ENCODE results near the gene ELOA2.
"Not testable (repeated sequence)": the region's sequence is repeated elsewhere in the genome, so short reads cannot be mapped to it uniquely, and the experiment has no call there.

The ELOA2 gene

GRCh38 chr18:47035156-47035671, at the start of gene ELOA2:
ELOA2 (minus strand) TSS chr18:47035621; CDS start chr18:47035264, 357 bp downstream.
- H3K27me3 ChIP-seq (ENCODE audit: low read depth): no peaks in the 10 kb centered on the region
- in situ Hi-C loops (cut with MboI; ENCODE audit: low sequenced_read_pairs): no loop called here
- no peaks in the 10 kb centered on the region for H3K36me3 ChIP-seq (replicated peaks)
- no peaks in the 10 kb centered on the region for H3K4me1 ChIP-seq
- H3K9me3 ChIP-seq: no peaks in the 10 kb centered on the region
- DNase-seq (ENCODE audit: low spot score in 2 of 2): no peak
- no peak within 1 kb of the TSS for H3K4me3 ChIP-seq

GRCh38 chr18:47081578-47081977, 46.2 kb upstream of the ELOA2 start:
- Histone ChIP-seq H3K36me3 (replicated peaks) (no peaks in the 10 kb centered on the region), H3K4me1 (no peaks in the 10 kb centered on the region), H3K27me3 (ENCODE audit: low read depth) (no peaks in the 10 kb centered on the region), H3K4me3 (no peak overlapping the region), H3K9me3 (no peaks in the 10 kb centered on the region)
- DNase-seq (ENCODE audit: low spot score in 2 of 2): no peak
- in situ Hi-C loops (cut with MboI; ENCODE audit: low sequenced_read_pairs): no loop called here

- H3K4me1 ChIP-seq: no peaks in the 10 kb centered on the region
- H3K9me3 ChIP-seq: no peaks in the 10 kb centered on the region
- in situ Hi-C loops (cut with MboI; ENCODE audit: low sequenced_read_pairs): no loop called here
- DNase-seq (ENCODE audit: low spot score in 2 of 2): no peak
- H3K36me3 ChIP-seq (replicated peaks): no peaks in the 10 kb centered on the region
- no peaks in the 10 kb centered on the region for H3K27me3 ChIP-seq (ENCODE audit: low read depth)
- H3K4me3 ChIP-seq: no peak overlapping the region
Measured at GRCh38 chr18:47080872-47081271, 45.5 kb upstream of the ELOA2 start.

GRCh38 chr18:47077111-47077510, 41.7 kb upstream of the ELOA2 start:
- Histone ChIP-seq H3K9me3 (no peaks in the 10 kb centered on the region), H3K4me3 (no peak overlapping the region)

GRCh38 chr18:47075098-47075883, 39.9 kb upstream of the ELOA2 start:
- Histone ChIP-seq H3K9me3 (no peaks in the 10 kb centered on the region), H3K36me3 (replicated peaks) (no peaks in the 10 kb centered on the region), H3K4me1 (no peaks in the 10 kb centered on the region), H3K4me3 (no peak overlapping the region), H3K27me3 (ENCODE audit: low read depth) (no peaks in the 10 kb centered on the region)
- in situ Hi-C loops (cut with MboI; ENCODE audit: low sequenced_read_pairs): no loop called here
- no peak for DNase-seq (ENCODE audit: low spot score in 2 of 2)

More at GRCh38 chr18:47077111-47077510, 41.7 kb upstream of the ELOA2 start:
- Histone ChIP-seq H3K27me3 (ENCODE audit: low read depth) (no peaks in the 10 kb centered on the region), H3K4me1 (no peaks in the 10 kb centered on the region), H3K36me3 (replicated peaks) (no peaks in the 10 kb centered on the region)
- DNase-seq (ENCODE audit: low spot score in 2 of 2): no peak
- in situ Hi-C loops (cut with MboI; ENCODE audit: low sequenced_read_pairs): no loop called here

GRCh38 chr18:47067648-47068047, 32.2 kb upstream of the ELOA2 start:
- in situ Hi-C loops (cut with MboI; ENCODE audit: low sequenced_read_pairs): no loop called here
- Histone ChIP-seq H3K4me1 (no peaks in the 10 kb centered on the region), H3K4me3 (no peak overlapping the region), H3K9me3 (no peaks in the 10 kb centered on the region), H3K27me3 (ENCODE audit: low read depth) (no peaks in the 10 kb centered on the region), H3K36me3 (replicated peaks) (no peaks in the 10 kb centered on the region)
- DNase-seq (ENCODE audit: low spot score in 2 of 2): no peak

- H3K36me3 ChIP-seq (replicated peaks): no peaks in the 10 kb centered on the region
- H3K4me3 ChIP-seq: no peak overlapping the region
- in situ Hi-C loops (cut with MboI; ENCODE audit: low sequenced_read_pairs): no loop called here
- H3K27me3 ChIP-seq (ENCODE audit: low read depth): no peaks in the 10 kb centered on the region
- no peaks in the 10 kb centered on the region for H3K4me1 ChIP-seq
- no peak for DNase-seq (ENCODE audit: low spot score in 2 of 2)
- no peaks in the 10 kb centered on the region for H3K9me3 ChIP-seq
Measured at GRCh38 chr18:47063096-47063495, 27.7 kb upstream of the ELOA2 start.

GRCh38 chr18:47062471-47062870, 27.1 kb upstream of the ELOA2 start:
- no peaks in the 10 kb centered on the region for H3K36me3 ChIP-seq (replicated peaks)
- no peaks in the 10 kb centered on the region for H3K4me1 ChIP-seq
- no peak overlapping the region for H3K4me3 ChIP-seq
- H3K27me3 ChIP-seq (ENCODE audit: low read depth): no peaks in the 10 kb centered on the region
- in situ Hi-C loops (cut with MboI; ENCODE audit: low sequenced_read_pairs): no loop called here
- no peaks in the 10 kb centered on the region for H3K9me3 ChIP-seq
- DNase-seq (ENCODE audit: low spot score in 2 of 2): no peak

- Histone ChIP-seq H3K9me3 (no peaks in the 10 kb centered on the region), H3K4me1 (peaks cover 4% of the 10 kb centered on the region; the same call in 1 of the 2 replicates), H3K36me3 (replicated peaks) (no peaks in the 10 kb centered on the region), H3K4me3 (no peak overlapping the region), H3K27me3 (ENCODE audit: low read depth) (no peaks in the 10 kb centered on the region)
- DNase-seq (ENCODE audit: low spot score in 2 of 2): no peak
- in situ Hi-C loops (cut with MboI; ENCODE audit: low sequenced_read_pairs): no loop called here
Measured at GRCh38 chr18:47054369-47054768, 18.9 kb upstream of the ELOA2 start.

- in situ Hi-C loops (cut with MboI; ENCODE audit: low sequenced_read_pairs): no loop called here
- Histone ChIP-seq H3K36me3 (replicated peaks) (no peaks in the 10 kb centered on the region), H3K9me3 (no peaks in the 10 kb centered on the region), H3K4me3 (no peak overlapping the region), H3K4me1 (peaks cover 4% of the 10 kb centered on the region; the same call in 1 of the 2 replicates), H3K27me3 (ENCODE audit: low read depth) (no peaks in the 10 kb centered on the region)
- peak; percentile 50 to 57 for DNase-seq (ENCODE audit: low spot score in 2 of 2)
Measured at GRCh38 chr18:47050468-47050867, 15.0 kb upstream of the ELOA2 start.

GRCh38 chr18:47040982-47041381, 5.6 kb upstream of the ELOA2 start:
- in situ Hi-C loops (cut with MboI; ENCODE audit: low sequenced_read_pairs): no loop called here
- Histone ChIP-seq H3K36me3 (replicated peaks) (no peaks in the 10 kb centered on the region), H3K9me3 (no peaks in the 10 kb centered on the region; the same call in 1 of the 2 replicates), H3K4me1 (no peaks in the 10 kb centered on the region), H3K4me3 (no peak overlapping the region), H3K27me3 (ENCODE audit: low read depth) (no peaks in the 10 kb centered on the region)
- no peak for DNase-seq (ENCODE audit: low spot score in 2 of 2)

GRCh38 chr18:47036927-47037578, 1.6 kb upstream of the ELOA2 start:
- H3K27me3 ChIP-seq (ENCODE audit: low read depth): no peaks in the 10 kb centered on the region
- H3K4me1 ChIP-seq: no peaks in the 10 kb centered on the region
- no peak overlapping the region for H3K4me3 ChIP-seq
- H3K9me3 ChIP-seq: no peaks in the 10 kb centered on the region; the same call in 1 of the 2 replicates
- in situ Hi-C loops (cut with MboI; ENCODE audit: low sequenced_read_pairs): no loop called here
- no peaks in the 10 kb centered on the region for H3K36me3 ChIP-seq (replicated peaks)
- DNase-seq (ENCODE audit: low spot score in 2 of 2): no peak

- no peaks in the 10 kb centered on the region for H3K36me3 ChIP-seq (replicated peaks)
- H3K27me3 ChIP-seq (ENCODE audit: low read depth): no peaks in the 10 kb centered on the region
- no peak overlapping the region for H3K4me3 ChIP-seq
- peak; percentile 44 to 60 for DNase-seq (ENCODE audit: low spot score in 2 of 2)
- H3K4me1 ChIP-seq: no peaks in the 10 kb centered on the region
- H3K9me3 ChIP-seq: no peaks in the 10 kb centered on the region
- in situ Hi-C loops (cut with MboI; ENCODE audit: low sequenced_read_pairs): no loop called here
Measured at GRCh38 chr18:47036298-47036874, 965 bp upstream of the ELOA2 start.

GRCh38 chr18:47034591-47034990, 830 bp downstream of the ELOA2 start:
- H3K27me3 ChIP-seq (ENCODE audit: low read depth); H3K9me3 ChIP-seq; H3K36me3 ChIP-seq (replicated peaks); H3K4me3 ChIP-seq; H3K4me1 ChIP-seq; DNase-seq (ENCODE audit: low spot score in 2 of 2); in situ Hi-C loops (cut with MboI; ENCODE audit: low sequenced_read_pairs): not testable (repeated sequence)
